ENCODE results near the gene ARHGEF3.

DNA sequence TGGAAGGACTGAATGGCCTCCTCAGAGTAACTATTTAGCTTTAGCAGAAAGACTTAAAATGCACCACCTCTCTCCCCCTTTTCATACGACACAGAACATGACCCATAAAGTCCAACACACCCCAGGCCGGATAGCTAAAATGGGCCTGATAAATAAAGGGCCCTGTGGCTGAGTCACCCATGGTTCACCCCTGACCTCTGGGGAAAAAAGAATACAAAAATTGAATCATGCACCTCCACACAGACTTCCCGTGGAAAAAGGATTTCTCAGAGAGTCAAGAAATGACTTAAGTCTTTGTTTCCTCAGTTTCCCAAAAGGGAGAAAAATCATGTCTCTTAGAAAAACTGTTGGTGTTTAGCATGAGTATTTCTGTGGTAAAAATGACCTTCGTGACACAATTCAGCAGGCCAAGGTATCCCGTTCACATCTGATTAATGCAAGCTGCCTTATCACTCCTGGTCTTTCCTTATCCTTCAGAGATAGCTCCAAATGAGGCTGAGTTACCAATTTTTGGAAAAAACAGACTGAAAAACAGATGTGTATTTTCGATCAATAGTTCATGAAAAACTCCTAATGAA is 34.0 kb upstream of the ARHGEF3 start:
- TF ChIP-seq KLF7 (tag by site-specific recombination; IDR thresholded peaks at IDR 0.05; ENCODE audit: borderline replicate concordance) (no peak), CTCF (tag by site-specific recombination; IDR thresholded peaks at IDR 0.05) (no peak), ZNF549 (tag by site-specific recombination; IDR thresholded peaks at IDR 0.05) (no peak)

Measured in HEK293 (cell line).